Measurements from ENCODE around the gene ARSD.
A peak's percentile ranks its signal among the peaks of the same experiment; 100 is the strongest.
"Not testable (repeated sequence)": the region's sequence is repeated elsewhere in the genome, so short reads cannot be mapped to it uniquely, and the experiment has no call there.

The ARSD gene

GRCh38 chrX:2889706-2890490, 39.2 kb downstream of the ARSD start:
- DNase-seq: not testable (repeated sequence)

GRCh38 chrX:2889045-2889605, 40.0 kb downstream of the ARSD start:
- no peak for DNase-seq

- peak; percentile 85 for DNase-seq
Measured at GRCh38 chrX:2888309-2888708, 40.8 kb downstream of the ARSD start.

- DNase-seq: no peak
Measured at GRCh38 chrX:2883770-2884169, 45.4 kb downstream of the ARSD start.

- DNase-seq: no peak
Measured at GRCh38 chrX:2879670-2880069, 49.5 kb downstream of the ARSD start.

- DNase-seq: no peak
Measured at GRCh38 chrX:2878563-2878962, 50.6 kb downstream of the ARSD start.

- peak; percentile 0 for DNase-seq
Measured at GRCh38 chrX:2875798-2876399, 53.2 kb downstream of the ARSD start.

GRCh38 chrX:2875136-2875481, 54.0 kb downstream of the ARSD start:
- no peak for DNase-seq

GRCh38 chrX:2874222-2875135, 54.7 kb downstream of the ARSD start:
- DNase-seq: no peak

GRCh38 chrX:2872671-2873277, 56.4 kb downstream of the ARSD start:
- no peak for DNase-seq

GRCh38 chrX:2871831-2872230, 57.3 kb downstream of the ARSD start:
- DNase-seq: no peak

- no peak for DNase-seq
Measured at GRCh38 chrX:2870650-2871049, 58.5 kb downstream of the ARSD start.

- no peak for DNase-seq
Measured at GRCh38 chrX:2867206-2867605, 61.9 kb downstream of the ARSD start.

- no peak for DNase-seq
Measured at GRCh38 chrX:2863646-2864045, 65.5 kb downstream of the ARSD start.

- DNase-seq: no peak
Measured at GRCh38 chrX:2862404-2862803, 66.7 kb downstream of the ARSD start.

GRCh38 chrX:2859197-2859797, 69.8 kb downstream of the ARSD start:
- no peak for DNase-seq

GRCh38 chrX:2857566-2857965, 71.6 kb downstream of the ARSD start:
- no peak for DNase-seq

GRCh38 chrX:2855761-2856160, 73.4 kb downstream of the ARSD start:
- no peak for DNase-seq

GRCh38 chrX:2854918-2855317, 74.2 kb downstream of the ARSD start:
- no peak for DNase-seq
